WI38 (cell line): Measurements from ENCODE around the gene TOM1L2.
"Not testable (repeated sequence)": the region's sequence is repeated elsewhere in the genome, so short reads cannot be mapped to it uniquely, and the experiment has no call there.

Experiments used
- H3K4me3 ChIP-seq: 2 replicates; pipeline ENCODE4 v1.5.1; 2011; ENCODE audit warnings: low read depth, mild to moderate bottlenecking, control low read depth, low read length
- TF ChIP-seq, protein P1 (sequence below): IDR thresholded peaks from 2 replicates; pipeline ENCODE4 v1.5.1; 2012; ENCODE audit warnings: low read depth, mild to moderate bottlenecking, control low read depth, low read length

Gene TOM1L2

DNA sequence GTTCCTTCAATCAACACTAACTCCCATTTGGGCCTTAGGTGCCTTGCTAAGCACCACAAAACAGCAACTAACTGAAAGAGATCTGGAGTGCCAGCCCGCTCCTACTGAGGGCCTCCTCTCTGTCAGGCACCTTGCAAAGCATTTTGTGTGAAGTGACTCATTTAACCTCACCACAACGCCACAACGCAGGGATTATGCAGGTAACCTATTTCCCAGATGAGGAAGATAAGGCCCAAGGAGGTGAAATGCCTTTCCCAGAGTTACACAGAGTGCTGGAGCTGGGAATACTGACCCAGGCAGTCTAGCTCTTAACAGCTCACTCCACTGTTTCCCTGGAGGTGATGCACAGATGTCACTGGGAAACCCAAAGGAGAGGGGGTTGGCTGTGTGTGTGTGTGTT, 33.3 kb upstream of the TOM1L2 start:
- TF ChIP-seq, protein P1, sequence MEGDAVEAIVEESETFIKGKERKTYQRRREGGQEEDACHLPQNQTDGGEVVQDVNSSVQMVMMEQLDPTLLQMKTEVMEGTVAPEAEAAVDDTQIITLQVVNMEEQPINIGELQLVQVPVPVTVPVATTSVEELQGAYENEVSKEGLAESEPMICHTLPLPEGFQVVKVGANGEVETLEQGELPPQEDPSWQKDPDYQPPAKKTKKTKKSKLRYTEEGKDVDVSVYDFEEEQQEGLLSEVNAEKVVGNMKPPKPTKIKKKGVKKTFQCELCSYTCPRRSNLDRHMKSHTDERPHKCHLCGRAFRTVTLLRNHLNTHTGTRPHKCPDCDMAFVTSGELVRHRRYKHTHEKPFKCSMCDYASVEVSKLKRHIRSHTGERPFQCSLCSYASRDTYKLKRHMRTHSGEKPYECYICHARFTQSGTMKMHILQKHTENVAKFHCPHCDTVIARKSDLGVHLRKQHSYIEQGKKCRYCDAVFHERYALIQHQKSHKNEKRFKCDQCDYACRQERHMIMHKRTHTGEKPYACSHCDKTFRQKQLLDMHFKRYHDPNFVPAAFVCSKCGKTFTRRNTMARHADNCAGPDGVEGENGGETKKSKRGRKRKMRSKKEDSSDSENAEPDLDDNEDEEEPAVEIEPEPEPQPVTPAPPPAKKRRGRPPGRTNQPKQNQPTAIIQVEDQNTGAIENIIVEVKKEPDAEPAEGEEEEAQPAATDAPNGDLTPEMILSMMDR: no peak
- H3K4me3 ChIP-seq: no peak overlapping the region

- no peak overlapping the region for H3K4me3 ChIP-seq
- TF ChIP-seq, protein P1: peak; percentile 22; the same call in 1 of the 2 replicates
These were observed 32.7 kb upstream of the TOM1L2 start for GRCh38 chr17:18004884-18005305.

DNA sequence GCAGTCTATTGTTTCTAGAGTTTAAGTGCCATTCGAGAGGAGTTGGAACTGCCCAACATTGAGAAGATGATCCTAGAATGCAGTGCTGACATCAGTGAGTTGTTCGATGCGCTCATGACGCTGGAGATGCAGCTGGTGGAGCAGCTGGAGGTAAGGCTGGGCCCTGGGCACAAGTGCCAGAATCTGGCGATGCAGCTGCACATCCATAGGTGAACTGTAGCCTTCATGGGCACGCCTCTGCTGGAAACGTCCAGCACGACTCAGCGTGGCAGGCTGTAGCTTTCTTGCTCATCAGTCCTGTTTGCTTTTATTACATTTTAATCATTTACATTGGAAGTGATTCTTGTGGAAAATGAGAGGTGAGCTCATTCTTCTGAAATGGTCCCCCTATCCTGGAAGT, 32.1 kb upstream of the TOM1L2 start:
- no peak overlapping the region for H3K4me3 ChIP-seq
- TF ChIP-seq, protein P1: no peak

DNA sequence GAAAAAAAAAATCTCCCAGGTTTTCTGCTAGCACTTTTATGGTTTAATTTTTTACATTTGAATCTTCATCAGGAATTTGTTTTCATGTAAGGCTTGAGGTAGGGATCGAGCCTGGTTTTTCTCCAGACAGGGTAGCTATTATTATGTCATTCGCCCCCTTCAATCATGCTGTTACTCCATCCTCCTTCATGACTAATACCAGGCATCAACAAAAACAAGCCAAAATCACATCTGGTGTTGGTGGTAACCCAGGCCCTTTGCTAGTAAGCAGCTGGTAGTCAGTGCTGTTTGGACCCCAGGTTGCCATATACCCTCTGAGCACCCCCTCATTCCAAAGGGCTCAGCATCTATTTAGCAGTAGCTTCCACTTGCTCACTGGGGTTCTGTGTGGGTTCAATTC, 30.0 kb upstream of the TOM1L2 start:
- TF ChIP-seq, protein P1: no peak
- no peak overlapping the region for H3K4me3 ChIP-seq

- H3K4me3 ChIP-seq: no peak overlapping the region
- TF ChIP-seq, protein P1: no peak
These were observed 27.8 kb upstream of the TOM1L2 start for GRCh38 chr17:18000030-18000408.

- H3K4me3 ChIP-seq: no peak overlapping the region
- TF ChIP-seq, protein P1: no peak
These were observed 27.3 kb upstream of the TOM1L2 start for GRCh38 chr17:17999364-18000029.

DNA sequence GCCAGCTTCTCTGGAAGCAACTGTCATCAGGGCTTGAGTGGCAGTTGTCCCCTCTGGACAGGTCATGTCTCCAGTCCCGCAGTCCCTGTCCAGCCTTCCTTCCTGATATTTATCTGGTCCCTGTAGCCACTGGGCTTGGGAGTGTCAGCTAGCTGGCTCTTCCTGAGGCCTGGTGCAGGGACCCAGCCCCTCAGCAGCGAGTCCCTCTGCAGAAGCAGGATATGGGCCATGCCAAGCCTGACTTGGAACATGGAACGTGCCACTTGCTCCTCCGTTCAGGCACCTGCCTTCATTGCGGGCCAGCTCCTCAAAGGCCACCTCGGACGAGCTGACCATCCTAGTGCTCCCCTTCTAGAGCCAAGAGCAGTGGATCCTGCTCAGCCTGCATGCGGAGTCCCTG, 26.7 kb upstream of the TOM1L2 start:
- no peak overlapping the region for H3K4me3 ChIP-seq
- TF ChIP-seq, protein P1: no peak

DNA sequence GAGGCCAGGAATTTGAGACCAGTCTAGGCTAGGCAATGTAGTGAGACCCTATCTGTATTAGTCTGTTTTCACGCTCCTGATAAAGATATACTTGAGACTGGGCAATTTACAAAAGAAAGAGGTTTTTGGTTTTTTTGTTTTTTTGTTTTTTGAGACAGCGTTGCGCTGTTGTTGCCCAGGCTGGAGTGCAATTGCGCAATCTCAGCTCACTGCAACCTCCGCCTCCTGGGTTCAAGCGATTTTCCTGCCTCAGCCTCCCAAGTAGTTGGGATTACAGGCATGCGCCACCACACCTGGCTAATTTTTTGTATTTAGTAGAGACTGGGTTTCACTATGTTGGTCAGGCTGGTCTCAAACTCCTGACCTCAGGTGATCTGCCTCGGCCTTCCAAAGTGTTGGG, 23.7 kb upstream of the TOM1L2 start:
- H3K4me3 ChIP-seq: not testable (repeated sequence)
